OCI-LY7 (cell line): ENCODE measurements around the gene DNM3. TPM values are rescaled to one million over a fixed set of nuclear protein-coding genes. Genes with fewer than 3 reads are reported as not detected.
A peak's percentile ranks its signal among the peaks of the same experiment; 100 is the strongest.

ENCODE experiments used
- BruUV-seq: library from RNA; stranded (reverse); fragments of 400-500 nt; replicated peaks from 2 replicates; lab custom pipeline; 2021; lab: Mats Ljungman, UMichigan
- CTCF ChIA-PET: fragments of 300-600 bp; sonication (Branson Sonifier 250); formaldehyde crosslinking; loops from one replicate; lab custom pipeline; 2022; ENCODE audit warnings: antibody characterized with exemption; ENCODE audit not compliant: unreplicated experiment; lab: Charles Lee
- POLR2A ChIA-PET: fragments of 300-600 bp; sonication (Branson Sonifier 250); formaldehyde crosslinking; loops from one replicate; lab custom pipeline; 2022; ENCODE audit warnings: antibody characterized with exemption; lab: Charles Lee
- DNase-seq: peaks from one replicate; pipeline ENCODE4 v3.0.0-alpha.2; 2015; ENCODE audit warnings: low spot score
- H2AFZ ChIP-seq: fragments of 200-600 bp; sonication (generic), shearing (Covaris generic); 2 replicates; pipeline ENCODE4 v1.6.1; 2014; ENCODE audit warnings: mild to moderate bottlenecking, antibody characterized with exemption, low read length, moderate library complexity
- H3K27ac ChIP-seq: fragments of 200-600 bp; sonication (generic); 2 replicates; pipeline ENCODE4 v1.5.1; 2014; ENCODE audit warnings: mixed run types, low read depth, mild to moderate bottlenecking, moderate library complexity, low read length, inconsistent platforms; ENCODE audit not compliant: poor library complexity, severe bottlenecking
- H3K36me3 ChIP-seq: fragments of 200-600 bp; sonication (generic); 2 replicates; pipeline ENCODE4 v1.6.1; 2014; ENCODE audit warnings: mild to moderate bottlenecking, antibody characterized with exemption, low read length, moderate library complexity, mixed read lengths; ENCODE audit not compliant: insufficient read depth
- H3K4me1 ChIP-seq: fragments of 200-600 bp; sonication (generic); 2 replicates; pipeline ENCODE4 v1.5.1; 2014; ENCODE audit warnings: mild to moderate bottlenecking, low read length; ENCODE audit not compliant: insufficient read depth, poor library complexity, severe bottlenecking
- H3K4me2 ChIP-seq: fragments of 200-600 bp; sonication (generic); 2 replicates; pipeline ENCODE4 v1.6.1; 2014; ENCODE audit warnings: mild to moderate bottlenecking, low read length
- H3K4me3 ChIP-seq: fragments of 200-600 bp; sonication (generic); 2 replicates; pipeline ENCODE4 v1.5.1; 2014; ENCODE audit warnings: mild to moderate bottlenecking, low read depth, low read length; ENCODE audit not compliant: poor library complexity, severe bottlenecking
- H3K79me2 ChIP-seq: fragments of 200-600 bp; sonication (generic); 2 replicates; pipeline ENCODE4 v1.6.1; 2016; ENCODE audit warnings: low read depth, mild to moderate bottlenecking, low read length, moderate library complexity, mixed read lengths; ENCODE audit not compliant: insufficient read depth
- H3K9me2 ChIP-seq: fragments of 200-600 bp; sonication (generic); 2 replicates; pipeline ENCODE4 v1.6.1; 2016; ENCODE audit warnings: mild to moderate bottlenecking, low read length, mixed read lengths; ENCODE audit not compliant: insufficient read depth
- H3K9me3 ChIP-seq: fragments of 200-600 bp; sonication (generic); 2 replicates; pipeline ENCODE4 v1.6.1; 2014; ENCODE audit warnings: mild to moderate bottlenecking, mixed run types, low read length, mixed read lengths
- H4K20me1 ChIP-seq: fragments of 200-600 bp; sonication (generic); 2 replicates; pipeline ENCODE4 v1.6.1; 2014; ENCODE audit warnings: mild to moderate bottlenecking, antibody characterized with exemption, low read length, moderate library complexity, mixed read lengths; ENCODE audit not compliant: insufficient read depth
- CTCF ChIP-seq: fragments of 200-600 bp; sonication (generic); conservative IDR thresholded peaks from 2 replicates; pipeline ENCODE4 v1.5.1; 2014; ENCODE audit warnings: mild to moderate bottlenecking, antibody characterized with exemption, low read length, moderate library complexity, mixed read lengths
- EZH2phosphoT487 ChIP-seq: fragments of 200-600 bp; sonication (generic); IDR thresholded peaks from 2 replicates; pipeline ENCODE4 v1.6.1; 2018; ENCODE audit warnings: low read depth, borderline replicate concordance, mild to moderate bottlenecking, mixed run types, antibody characterized with exemption, low read length, moderate library complexity, mixed read lengths
- intact Hi-C: fragments of 100-400 bp; cut with micrococcal nuclease; formaldehyde crosslinking; loops from one replicate; pipeline ENCODE4 v1.10.0; 2022; ENCODE audit not compliant: unreplicated experiment
- total RNA-seq, 2 experiments: library from RNA; depleted of rRNA in 1 of 2; stranded (reverse); fragments of >200 nt in 1 of 2; shearing (Covaris generic) in 1 of 2; gene quantifications; 2 replicates each; pipeline ENCODE4 v1.2.3, GENCODE V29; 2014 to 2022

Gene DNM3
- total RNA-seq, 2 experiments from 2014 or later, result 0.47 to 0.61 TPM

DNA sequence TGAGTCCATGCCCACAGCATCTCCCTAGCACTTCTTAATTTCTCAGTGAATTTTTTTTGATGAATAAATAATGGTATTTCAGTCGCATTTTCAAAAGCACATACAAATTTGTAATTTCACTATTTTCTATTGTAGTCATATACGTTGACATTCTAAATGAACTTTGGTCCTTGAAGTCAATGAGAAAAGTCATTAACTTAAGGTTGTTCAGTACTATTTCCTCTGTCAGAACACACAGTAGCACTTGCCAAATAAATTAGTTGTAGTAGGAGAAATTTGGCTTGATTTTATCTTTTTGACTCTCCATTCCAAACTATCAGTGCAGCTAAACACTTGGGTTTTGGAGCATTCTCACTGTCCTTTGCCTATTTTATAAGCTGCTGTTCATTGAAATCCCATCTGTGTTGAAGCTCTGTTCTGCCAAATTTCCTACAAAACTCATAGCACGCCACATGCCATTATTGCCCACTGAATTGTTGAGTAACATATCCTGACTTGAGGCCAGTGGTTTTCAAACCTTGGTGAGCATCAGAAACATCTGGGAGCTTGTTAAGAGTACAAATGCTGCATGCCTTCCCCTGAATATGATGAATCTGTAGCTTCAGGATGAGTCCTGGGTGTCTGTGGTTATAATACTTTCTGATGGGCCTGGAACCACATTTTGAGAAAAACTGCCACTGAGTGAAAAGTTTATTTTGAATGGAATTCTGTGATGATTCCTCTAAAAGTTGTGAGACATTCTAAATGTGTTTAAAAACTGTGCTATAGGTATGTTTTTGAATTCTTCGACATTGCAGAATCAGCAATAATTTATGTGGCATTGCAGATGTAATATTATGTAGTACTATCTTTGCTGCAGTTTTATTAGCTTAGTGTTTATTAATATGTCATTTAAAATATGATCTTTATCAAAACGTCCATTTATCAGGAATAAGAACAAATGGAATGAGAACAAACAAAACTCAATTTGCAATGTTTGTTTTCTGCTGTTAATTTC, 78.9 kb downstream of the DNM3 start:
- intact Hi-C loops, result no loop called here
- DNase-seq, result no peak
- H3K4me1 ChIP-seq, result no peaks in the 10 kb centered on the region
- H3K9me3 ChIP-seq, result no peaks in the 10 kb centered on the region
- no peaks in the 10 kb centered on the region for H3K36me3 ChIP-seq
- H3K27ac ChIP-seq, result no peak overlapping the region
- no peaks in the 10 kb centered on the region for H4K20me1 ChIP-seq
- no peaks in the 10 kb centered on the region for H3K9me2 ChIP-seq
- no peak overlapping the region for H2AFZ ChIP-seq
- ChIA-PET CTCF (no interaction called here), POLR2A (interaction anchor here (0.7 to 1.2 kb wide), 2 partner anchors 13 to 15 kb away, joined by 3 read pairs; no protein-coding TSS in a partner anchor)
- no peak overlapping the region for H3K4me2 ChIP-seq
- TF ChIP-seq EZH2phosphoT487 (no peak), CTCF (no peak)
- no TSS peak for BruUV-seq
- no peak overlapping the region for H3K4me3 ChIP-seq
- no peaks in the 10 kb centered on the region for H3K79me2 ChIP-seq

DNA sequence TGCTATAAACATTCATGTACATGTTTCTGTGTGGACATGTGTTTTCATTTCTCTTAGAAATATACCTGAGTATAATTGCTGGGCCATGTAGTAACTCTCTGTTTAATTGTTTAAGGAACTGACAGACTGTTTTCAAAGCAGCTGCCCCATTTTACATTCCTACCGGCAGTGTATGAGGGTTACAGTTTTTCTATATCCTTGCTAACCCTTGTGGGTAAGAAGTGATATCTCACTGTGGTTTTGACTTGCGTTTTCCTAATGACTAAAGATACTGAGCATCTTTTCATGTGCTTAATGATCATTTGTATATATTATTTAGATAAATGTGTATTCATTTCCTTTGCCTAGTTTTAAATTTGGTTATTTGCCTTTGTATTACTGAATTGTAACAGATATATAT, 81.7 kb downstream of the DNM3 start:
- BruUV-seq, result no TSS peak
- ChIA-PET CTCF (no interaction called here), POLR2A (no interaction called here)
- DNase-seq, result no peak
- Histone ChIP-seq H4K20me1 (no peaks in the 10 kb centered on the region), H3K36me3 (no peaks in the 10 kb centered on the region), H3K9me2 (no peaks in the 10 kb centered on the region), H2AFZ (no peak overlapping the region), H3K4me1 (no peaks in the 10 kb centered on the region), H3K4me2 (no peak overlapping the region), H3K9me3 (no peaks in the 10 kb centered on the region), H3K4me3 (no peak overlapping the region), H3K79me2 (no peaks in the 10 kb centered on the region), H3K27ac (no peak overlapping the region)
- no peak for TF ChIP-seq EZH2phosphoT487
- TF ChIP-seq CTCF, result no peak
- intact Hi-C loops, result no loop called here

GRCh38 chr1:171929121-171929520, 87.8 kb downstream of the DNM3 start:
- ChIA-PET POLR2A (no interaction called here), CTCF (no interaction called here)
- H3K9me2 ChIP-seq, result no peaks in the 10 kb centered on the region
- no peaks in the 10 kb centered on the region for H3K4me1 ChIP-seq
- no peak for DNase-seq
- TF ChIP-seq CTCF, result peak; percentile 36; the same call in 1 of the 2 replicates
- TF ChIP-seq EZH2phosphoT487, result no peak
- no peak overlapping the region for H3K4me3 ChIP-seq
- no peaks in the 10 kb centered on the region for H3K9me3 ChIP-seq
- H2AFZ ChIP-seq, result no peak overlapping the region
- H3K36me3 ChIP-seq, result no peaks in the 10 kb centered on the region
- no TSS peak for BruUV-seq
- no peaks in the 10 kb centered on the region for H3K79me2 ChIP-seq
- H3K27ac ChIP-seq, result no peak overlapping the region
- intact Hi-C loops, result no loop called here
- H3K4me2 ChIP-seq, result no peak overlapping the region
- no peaks in the 10 kb centered on the region for H4K20me1 ChIP-seq
